Neuronal stem cell (in vitro differentiated cells): ENCODE results near the gene EXOSC3.

ENCODE experiments used
- DNase-seq: peaks from one replicate; pipeline ENCODE4 v3.0.0-alpha.2; 2013; ENCODE audit warnings: low spot score
- H2AFZ ChIP-seq: one replicate; pipeline ENCODE4 v1.6.1; 2013; ENCODE audit warnings: mild to moderate bottlenecking, low read length, inconsistent platforms
- H2AK5ac ChIP-seq: 2 replicates; pipeline ENCODE4 v1.6.1; 2013; ENCODE audit warnings: low read depth, mild to moderate bottlenecking, inconsistent platforms, low read length, moderate library complexity, mixed read lengths
- H2BK120ac ChIP-seq: 2 replicates; pipeline ENCODE4 v1.6.1; 2013; ENCODE audit warnings: low read depth, mild to moderate bottlenecking, inconsistent platforms, low read length, moderate library complexity, mixed read lengths
- H2BK12ac ChIP-seq: one replicate; pipeline ENCODE4 v1.6.1; 2013; ENCODE audit warnings: low read length, inconsistent platforms
- H2BK15ac ChIP-seq: 2 replicates; pipeline ENCODE4 v1.6.1; 2013; ENCODE audit warnings: mild to moderate bottlenecking, low read length, inconsistent platforms, mixed read lengths
- H2BK5ac ChIP-seq: one replicate; pipeline ENCODE4 v1.6.1; 2013; ENCODE audit warnings: inconsistent platforms, mild to moderate bottlenecking, low read length, moderate library complexity
- H3K14ac ChIP-seq: one replicate; pipeline ENCODE4 v1.6.1; 2013; ENCODE audit warnings: low read length, inconsistent platforms
- H3K18ac ChIP-seq: 2 replicates; pipeline ENCODE4 v1.6.1; 2013; ENCODE audit warnings: low read length, inconsistent platforms
- H3K23ac ChIP-seq: 2 replicates; pipeline ENCODE4 v1.6.1; 2013; ENCODE audit warnings: low read depth, mild to moderate bottlenecking, mixed read lengths, low read length, inconsistent platforms; ENCODE audit not compliant: poor library complexity
- H3K27ac ChIP-seq: replicated peaks from 3 replicates; pipeline ENCODE4 v1.5.1; 2013; ENCODE audit warnings: low read length, inconsistent platforms
- H3K27me3 ChIP-seq, 3 experiments: 2 replicates each; pipeline ENCODE4 v1.6.1; 2013; ENCODE audit warnings: low read length in 3 of 3, mild to moderate bottlenecking in 2 of 3, inconsistent platforms in 1 of 3, low read depth in 1 of 3, mixed read lengths in 1 of 3, moderate library complexity in 1 of 3; ENCODE audit not compliant: control insufficient read depth in 3 of 3, insufficient read depth in 3 of 3
- H3K36me3 ChIP-seq, 2 donors: replicated peaks in 1 of 2; 2 replicates each; pipeline ENCODE4 v1.6.1; 2013; ENCODE audit warnings: low read length in 2 of 2; ENCODE audit not compliant: control insufficient read depth in 2 of 2, insufficient read depth in 2 of 2
- H3K4ac ChIP-seq: 2 replicates; pipeline ENCODE4 v1.6.1; 2013; ENCODE audit warnings: inconsistent platforms, mild to moderate bottlenecking, low read length, moderate library complexity
- H3K4me1 ChIP-seq, 2 donors: 1 replicate in 1 of 2; 2 replicates in 1 of 2; pipeline ENCODE4 v1.6.1; 2013; ENCODE audit warnings: low read length in 2 of 2, low read depth in 1 of 2; ENCODE audit not compliant: control insufficient read depth in 2 of 2, insufficient read depth in 1 of 2
- H3K4me2 ChIP-seq: one replicate; pipeline ENCODE4 v1.6.1; 2013; ENCODE audit warnings: mild to moderate bottlenecking, low read length, inconsistent platforms; ENCODE audit not compliant: insufficient read depth, poor library complexity, severe bottlenecking
- H3K4me3 ChIP-seq, 2 donors: 2 replicates each; pipeline ENCODE4 v1.5.1; 2013; ENCODE audit warnings: low read length in 2 of 2, mild to moderate bottlenecking in 2 of 2, inconsistent platforms in 1 of 2, moderate library complexity in 1 of 2
- H3K79me1 ChIP-seq: one replicate; pipeline ENCODE4 v1.6.1; 2013; ENCODE audit warnings: low read depth, mild to moderate bottlenecking, inconsistent platforms, low read length, moderate library complexity
- H3K9ac ChIP-seq: one replicate; pipeline ENCODE4 v1.6.1; 2013; ENCODE audit warnings: mild to moderate bottlenecking, low read depth, low read length, inconsistent platforms; ENCODE audit not compliant: poor library complexity
- H3K9me3 ChIP-seq, 2 donors: replicated peaks in 1 of 2; 2 replicates each; pipeline versions ENCODE3 to v1.6.1; 2013; ENCODE audit warnings: low read length in 2 of 2, mild to moderate bottlenecking in 2 of 2, inconsistent platforms in 1 of 2, low read depth in 1 of 2, mixed read lengths in 1 of 2, moderate library complexity in 1 of 2; ENCODE audit not compliant: control insufficient read depth in 2 of 2, insufficient read depth in 1 of 2
- H4K8ac ChIP-seq: one replicate; pipeline ENCODE4 v1.6.1; 2013; ENCODE audit warnings: low read depth, mild to moderate bottlenecking, inconsistent platforms, low read length, moderate library complexity
- H4K91ac ChIP-seq: one replicate; pipeline ENCODE4 v1.6.1; 2013; ENCODE audit warnings: low read length, low read depth, mild to moderate bottlenecking, inconsistent platforms; ENCODE audit not compliant: poor library complexity
- WGBS, 2 donors: extraction: QIAGEN DNeasy Blood & Tissue Kit; methylation state at CpG; one replicate each; pipeline ENCODE4 v1.1.7; 2013; ENCODE audit warnings: missing lambda C conversion rate in 2 of 2, mixed read lengths in 1 of 2; ENCODE audit not compliant: insufficient read length in 2 of 2, insufficient replicate concordance in 1 of 2; ENCODE audit errors: extremely low coverage in 2 of 2; 5-methylcytosine and 5-hydroxymethylcytosine counted together

The EXOSC3 gene

DNA sequence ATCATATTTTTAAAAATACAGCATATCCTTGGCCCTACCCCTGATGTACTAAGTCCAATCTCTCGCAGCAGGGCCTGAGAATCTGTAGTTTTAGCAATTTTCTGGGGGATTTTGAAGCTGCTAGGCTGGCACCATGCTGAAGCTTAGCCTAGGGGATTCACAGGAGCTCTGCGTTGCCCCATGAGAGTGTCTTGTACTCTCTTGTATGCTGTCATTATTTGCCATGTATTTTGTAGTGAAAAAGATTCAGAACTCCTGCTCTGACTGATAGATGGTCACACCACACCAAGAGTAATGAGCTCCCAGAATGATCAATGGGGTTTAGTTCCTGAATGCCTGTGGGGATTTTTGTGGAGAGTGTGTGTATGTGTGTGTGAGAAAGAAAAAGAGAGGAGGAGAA is 51.9 kb downstream of the EXOSC3 start:
- no peak overlapping the region for H3K23ac ChIP-seq
- no peak overlapping the region for H3K4ac ChIP-seq
- H3K36me3 ChIP-seq, result no peaks in the 10 kb centered on the region
- no peaks in the 10 kb centered on the region for H3K79me1 ChIP-seq
- no peak overlapping the region for H3K9ac ChIP-seq
- H3K14ac ChIP-seq, result no peak overlapping the region
- H3K9me3 ChIP-seq, result no peaks in the 10 kb centered on the region
- no peak overlapping the region for H4K91ac ChIP-seq
- H3K27me3 ChIP-seq, result peaks cover 0 to 59% (median 20%) of the 10 kb centered on the region in 3 experiments
- H3K27ac ChIP-seq, result no peak overlapping the region
- no peak overlapping the region for H2BK5ac ChIP-seq
- H3K18ac ChIP-seq, result no peak overlapping the region
- H3K4me3 ChIP-seq, result no peak overlapping the region
- no peak overlapping the region for H2AK5ac ChIP-seq
- H4K8ac ChIP-seq, result no peak overlapping the region
- H2BK15ac ChIP-seq, result no peak overlapping the region
- H2BK120ac ChIP-seq, result no peak overlapping the region
- WGBS, 2 donors, result no CpG with 5 or more reads among the region's 2 CpGs
- no peak overlapping the region for H2AFZ ChIP-seq
- DNase-seq, result no peak
- no peak overlapping the region for H3K4me2 ChIP-seq
- no peak overlapping the region for H2BK12ac ChIP-seq
- peaks cover 0 to 9% of the 10 kb centered on the region in 2 donors for H3K4me1 ChIP-seq

- no peak overlapping the region for H2AK5ac ChIP-seq
- H3K9me3 ChIP-seq, result no peaks in the 10 kb centered on the region
- no peak overlapping the region for H3K14ac ChIP-seq
- H3K9ac ChIP-seq, result no peak overlapping the region
- H3K4ac ChIP-seq, result no peak overlapping the region
- DNase-seq, result no peak
- H3K4me3 ChIP-seq, result no peak overlapping the region
- H3K4me1 ChIP-seq, result peaks cover 0 to 9% of the 10 kb centered on the region in 2 donors
- no peak overlapping the region for H4K91ac ChIP-seq
- H3K27me3 ChIP-seq, result peaks cover 0 to 61% (median 20%) of the 10 kb centered on the region in 3 experiments
- WGBS, 2 donors, result no CpG with 5 or more reads among the region's 10 CpGs
- no peak overlapping the region for H3K4me2 ChIP-seq
- no peak overlapping the region for H2BK12ac ChIP-seq
- no peak overlapping the region for H3K23ac ChIP-seq
- no peak overlapping the region for H3K18ac ChIP-seq
- no peaks in the 10 kb centered on the region for H3K79me1 ChIP-seq
- H2BK5ac ChIP-seq, result no peak overlapping the region
- H4K8ac ChIP-seq, result no peak overlapping the region
- no peak overlapping the region for H3K27ac ChIP-seq
- H3K36me3 ChIP-seq, result no peaks in the 10 kb centered on the region
- no peak overlapping the region for H2BK15ac ChIP-seq
- no peak overlapping the region for H2AFZ ChIP-seq
- no peak overlapping the region for H2BK120ac ChIP-seq
These were observed 52.6 kb downstream of the EXOSC3 start for GRCh38 chr9:37732086-37732741.

DNA sequence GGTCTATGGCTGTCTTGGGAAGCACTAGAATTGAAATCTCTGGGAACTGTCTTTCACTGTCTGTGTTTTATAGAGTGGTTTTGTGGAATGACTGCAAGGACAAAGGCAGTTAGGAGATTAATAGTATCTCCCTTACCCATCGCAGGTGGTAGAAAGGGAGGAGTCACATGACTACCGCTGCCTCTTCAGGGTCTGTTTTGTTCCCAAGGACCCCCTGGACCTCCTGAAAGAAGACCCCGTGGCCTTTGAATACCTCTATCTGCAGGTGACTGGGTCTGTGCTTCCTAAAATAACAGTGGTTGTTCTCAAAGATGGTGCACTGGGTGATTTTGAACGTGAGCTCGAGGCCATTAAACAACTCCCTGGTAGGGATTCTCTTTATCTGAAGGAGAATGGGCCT is 54.0 kb downstream of the EXOSC3 start:
- H3K23ac ChIP-seq, result no peak overlapping the region
- H2BK12ac ChIP-seq, result no peak overlapping the region
- no peaks in the 10 kb centered on the region for H3K79me1 ChIP-seq
- H3K4me2 ChIP-seq, result no peak overlapping the region
- H3K27me3 ChIP-seq, result peaks cover 0 to 66% (median 20%) of the 10 kb centered on the region in 3 experiments
- H2BK15ac ChIP-seq, result no peak overlapping the region
- H3K18ac ChIP-seq, result no peak overlapping the region
- H3K36me3 ChIP-seq, result no peaks in the 10 kb centered on the region
- no peak overlapping the region for H3K9ac ChIP-seq
- no peak overlapping the region for H3K27ac ChIP-seq
- no peak for DNase-seq
- H2AFZ ChIP-seq, result no peak overlapping the region
- H3K9me3 ChIP-seq, result no peaks in the 10 kb centered on the region
- no CpG with 5 or more reads among the region's 5 CpGs for WGBS, 2 donors
- H2BK5ac ChIP-seq, result no peak overlapping the region
- H3K4me1 ChIP-seq, result peaks cover 0 to 9% of the 10 kb centered on the region in 2 donors
- H2AK5ac ChIP-seq, result no peak overlapping the region
- no peak overlapping the region for H4K8ac ChIP-seq
- no peak overlapping the region for H3K4me3 ChIP-seq
- H4K91ac ChIP-seq, result no peak overlapping the region
- no peak overlapping the region for H2BK120ac ChIP-seq
- no peak overlapping the region for H3K4ac ChIP-seq
- no peak overlapping the region for H3K14ac ChIP-seq

DNA sequence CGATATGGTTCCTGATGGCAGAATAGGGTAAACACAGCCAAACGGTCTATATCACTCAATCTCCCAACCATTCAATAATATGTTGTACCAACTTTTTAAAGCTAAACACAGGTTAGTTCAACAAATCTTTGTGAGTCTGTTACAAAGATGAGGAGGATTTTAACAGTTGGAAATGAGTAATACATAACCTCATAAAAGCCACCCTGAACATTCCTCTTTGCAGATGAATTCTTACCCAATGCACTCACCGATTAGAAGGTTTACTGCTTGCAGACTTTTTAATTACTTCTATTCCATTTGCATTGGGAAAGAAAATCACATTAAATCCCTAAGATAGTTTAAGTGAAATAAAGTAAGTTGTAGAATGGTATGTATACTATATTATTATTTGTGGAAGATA is 54.6 kb downstream of the EXOSC3 start:
- Histone ChIP-seq H3K23ac (no peak overlapping the region), H3K27me3 (peaks cover 0 to 63% (median 18%) of the 10 kb centered on the region in 3 experiments)

More for the DNA sequence above, 54.6 kb downstream of the EXOSC3 start:
- Histone ChIP-seq H3K9me3 (no peaks in the 10 kb centered on the region), H3K4me2 (no peak overlapping the region), H4K8ac (no peak overlapping the region), H2BK5ac (no peak overlapping the region), H3K36me3 (no peaks in the 10 kb centered on the region), H3K9ac (no peak overlapping the region), H3K18ac (no peak overlapping the region), H2AK5ac (no peak overlapping the region), H2BK12ac (no peak overlapping the region), H3K4me1 (peaks cover 0 to 9% of the 10 kb centered on the region in 2 donors), H2BK120ac (no peak overlapping the region), H3K79me1 (no peaks in the 10 kb centered on the region), H2AFZ (no peak overlapping the region), H3K4ac (no peak overlapping the region), H3K14ac (no peak overlapping the region), H3K27ac (no peak overlapping the region), H3K4me3 (no peak overlapping the region), H4K91ac (no peak overlapping the region), H2BK15ac (no peak overlapping the region)
- DNase-seq, result no peak
- no CpG with 5 or more reads among the region's 3 CpGs for WGBS, 2 donors
